ENCODE measurements around the gene EMC6.

EMC6 gene

DNA sequence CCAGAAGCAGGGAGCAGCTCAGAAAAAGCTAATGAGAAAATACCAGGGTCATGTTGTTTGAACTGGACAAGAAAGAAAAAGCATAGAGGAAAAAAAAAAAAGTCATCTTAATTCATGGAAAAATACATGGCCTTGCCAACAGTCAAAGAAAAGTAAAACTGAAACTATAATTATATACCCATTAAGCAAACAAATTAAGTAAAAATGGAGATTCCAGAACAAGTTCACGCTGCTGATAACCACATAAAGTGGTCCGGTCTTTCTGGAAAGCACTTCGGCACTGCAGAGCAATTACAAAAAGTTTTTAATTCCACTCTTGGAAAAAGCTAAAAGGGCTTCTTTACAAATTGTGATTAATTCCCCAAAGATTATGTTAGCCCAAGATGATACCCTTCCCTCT lies 39.8 kb downstream of the EMC6 start:
- DNase-seq (ENCODE audit: low read depth) = no peak

GRCh38 chr17:3710951-3711383 lies 42.4 kb downstream of the EMC6 start:
- peak; percentile 32 for DNase-seq (ENCODE audit: low read depth)

- no peak for DNase-seq (ENCODE audit: low read depth)
Observed at GRCh38 chr17:3712811-3713463, 44.3 kb downstream of the EMC6 start.

- DNase-seq (ENCODE audit: low read depth) = no peak
Observed at GRCh38 chr17:3715296-3715695, 46.7 kb downstream of the EMC6 start.

DNA sequence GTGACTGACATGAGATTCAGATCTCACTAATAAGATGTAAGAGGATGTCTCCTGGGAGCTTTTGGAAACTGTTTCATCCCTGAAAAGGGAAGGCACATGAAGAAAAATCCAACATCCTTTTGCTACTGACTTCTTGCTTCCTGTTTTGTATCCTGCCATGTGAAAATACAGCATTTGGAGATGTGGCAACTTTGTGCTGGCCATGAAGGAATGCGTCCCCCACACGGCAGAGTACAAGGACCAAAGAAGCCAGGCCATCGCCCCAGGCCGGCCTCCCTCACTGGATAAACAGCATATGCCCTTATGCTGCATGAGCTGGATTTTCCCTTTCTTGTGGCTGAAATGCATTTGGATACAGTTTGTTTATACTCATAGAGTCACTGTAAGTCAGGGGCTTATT lies 49.6 kb downstream of the EMC6 start:
- DNase-seq (ENCODE audit: low read depth) = no peak

GRCh38 chr17:3719265-3719664 lies 50.7 kb downstream of the EMC6 start:
- DNase-seq (ENCODE audit: low read depth) = no peak
